OCI-LY7 (cell line): ENCODE measurements around the gene QRFP.

Source experiments
- EZH2phosphoT487 ChIP-seq: fragments of 200-600 bp; sonication (generic); IDR thresholded peaks from 2 replicates; pipeline ENCODE4 v1.6.1; 2018; ENCODE audit warnings: low read depth, borderline replicate concordance, mild to moderate bottlenecking, mixed run types, antibody characterized with exemption, low read length, moderate library complexity, mixed read lengths
- TF ChIP-seq, protein P1 (sequence below): fragments of 200-600 bp; sonication (generic); conservative IDR thresholded peaks from 2 replicates; pipeline ENCODE4 v1.5.1; 2014; ENCODE audit warnings: mild to moderate bottlenecking, antibody characterized with exemption, low read length, moderate library complexity, mixed read lengths

DNA sequence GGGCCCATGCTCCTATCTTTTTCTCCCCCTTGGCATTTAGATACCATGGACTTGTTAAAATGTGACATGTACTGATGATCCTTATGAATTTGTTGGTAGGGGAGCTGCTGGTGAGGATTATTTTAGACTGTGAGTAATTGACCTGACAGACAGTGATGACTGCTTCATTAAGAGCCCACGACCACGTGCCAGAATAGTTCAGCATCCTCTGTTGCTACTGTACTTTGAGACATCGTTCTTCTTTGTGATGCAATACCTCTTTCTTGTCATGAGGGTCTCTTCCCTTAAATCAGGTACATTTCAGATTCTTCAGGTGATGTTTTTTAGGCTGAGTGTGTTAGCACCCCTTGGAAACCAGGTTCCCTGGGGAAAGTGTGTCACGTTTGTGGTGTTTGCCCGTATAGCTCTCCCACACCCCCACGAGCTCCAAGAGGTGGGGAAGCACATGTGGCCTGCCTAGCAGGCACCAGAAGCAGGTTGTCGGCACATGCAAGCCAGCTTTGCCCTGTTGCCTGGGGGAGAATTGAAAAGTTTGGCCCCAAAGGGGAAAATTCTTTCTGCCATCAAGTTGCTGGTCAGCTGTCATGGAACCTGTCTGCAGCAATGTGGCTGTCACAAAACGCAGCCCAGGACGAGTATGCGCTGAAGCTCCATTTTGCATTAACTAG, 25.1 kb downstream of the QRFP start:
- TF ChIP-seq, protein P1, sequence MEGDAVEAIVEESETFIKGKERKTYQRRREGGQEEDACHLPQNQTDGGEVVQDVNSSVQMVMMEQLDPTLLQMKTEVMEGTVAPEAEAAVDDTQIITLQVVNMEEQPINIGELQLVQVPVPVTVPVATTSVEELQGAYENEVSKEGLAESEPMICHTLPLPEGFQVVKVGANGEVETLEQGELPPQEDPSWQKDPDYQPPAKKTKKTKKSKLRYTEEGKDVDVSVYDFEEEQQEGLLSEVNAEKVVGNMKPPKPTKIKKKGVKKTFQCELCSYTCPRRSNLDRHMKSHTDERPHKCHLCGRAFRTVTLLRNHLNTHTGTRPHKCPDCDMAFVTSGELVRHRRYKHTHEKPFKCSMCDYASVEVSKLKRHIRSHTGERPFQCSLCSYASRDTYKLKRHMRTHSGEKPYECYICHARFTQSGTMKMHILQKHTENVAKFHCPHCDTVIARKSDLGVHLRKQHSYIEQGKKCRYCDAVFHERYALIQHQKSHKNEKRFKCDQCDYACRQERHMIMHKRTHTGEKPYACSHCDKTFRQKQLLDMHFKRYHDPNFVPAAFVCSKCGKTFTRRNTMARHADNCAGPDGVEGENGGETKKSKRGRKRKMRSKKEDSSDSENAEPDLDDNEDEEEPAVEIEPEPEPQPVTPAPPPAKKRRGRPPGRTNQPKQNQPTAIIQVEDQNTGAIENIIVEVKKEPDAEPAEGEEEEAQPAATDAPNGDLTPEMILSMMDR = no peak
- TF ChIP-seq EZH2phosphoT487 = no peak
